PC-3 (cell line): ENCODE measurements around the gene DNAH2. TPM values are rescaled to one million over a fixed set of nuclear protein-coding genes. Genes with fewer than 3 reads are reported as not detected.

ENCODE experiments used
- ATAC-seq: fragments of 200-7000 bp; cut with Tn5 transposase; 2 replicates; pipeline ENCODE4 v1.9.1; 2020; ENCODE audit warnings: mild to moderate bottlenecking, moderate library complexity
- BruUV-seq: library from RNA; stranded (reverse); fragments of 400-500 nt; replicated peaks from 2 replicates; lab custom pipeline; 2021; lab: Mats Ljungman, UMichigan
- CTCF ChIA-PET: fragments of 300-600 bp; sonication (Branson Sonifier 250); formaldehyde crosslinking; loops from one replicate; lab custom pipeline; 2022; ENCODE audit warnings: antibody characterized with exemption; lab: Charles Lee
- POLR2A ChIA-PET: fragments of 300-600 bp; sonication (Branson Sonifier 250); formaldehyde crosslinking; loops from one replicate; lab custom pipeline; 2022; ENCODE audit warnings: antibody characterized with exemption; ENCODE audit not compliant: unreplicated experiment; lab: Charles Lee
- DNase-seq: peaks from one replicate; pipeline ENCODE4 v3.0.0-alpha.2; 2015
- H2AFZ ChIP-seq: fragments of 300-600 bp; sonication (generic); 2 replicates; pipeline ENCODE4 v1.6.0; 2016; ENCODE audit warnings: antibody characterized with exemption, low read length
- H3F3A ChIP-seq: fragments of 300-600 bp; sonication (generic); one replicate; pipeline ENCODE4 v1.6.0; 2017; ENCODE audit warnings: antibody characterized with exemption, low read length, control low read depth, mild to moderate bottlenecking; ENCODE audit not compliant: unreplicated experiment
- H3K27ac ChIP-seq: fragments of 300-600 bp; sonication (generic); 2 replicates; pipeline ENCODE4 v1.5.1; 2016; ENCODE audit warnings: mild to moderate bottlenecking, low read length
- H3K27me3 ChIP-seq: fragments of 300-600 bp; sonication (generic); 2 replicates; pipeline ENCODE4 v1.6.1; 2016; ENCODE audit warnings: low read length, mixed read lengths
- H3K36me3 ChIP-seq: fragments of 300-600 bp; sonication (generic); 2 replicates; pipeline ENCODE4 v1.6.1; 2016; ENCODE audit warnings: low read depth, mixed run types, low read length, mixed read lengths
- H3K4me1 ChIP-seq: fragments of 300-600 bp; sonication (generic); 2 replicates; pipeline ENCODE4 v1.5.1; 2016; ENCODE audit warnings: low read length; ENCODE audit not compliant: insufficient read depth
- H3K4me2 ChIP-seq: fragments of 300-600 bp; sonication (generic); 2 replicates; pipeline ENCODE4 v1.6.0; 2016; ENCODE audit warnings: low read length
- H3K4me3 ChIP-seq: fragments of 300-600 bp; sonication (generic); 2 replicates; pipeline ENCODE4 v1.5.1; 2016; ENCODE audit warnings: mild to moderate bottlenecking, low read length, mixed read lengths
- H3K79me2 ChIP-seq: fragments of 300-600 bp; sonication (generic); 2 replicates; pipeline ENCODE4 v1.6.1; 2017; ENCODE audit warnings: low read length, mixed read lengths
- H3K9ac ChIP-seq: fragments of 300-600 bp; sonication (generic); 2 replicates; pipeline ENCODE4 v1.6.0; 2016; ENCODE audit warnings: mild to moderate bottlenecking, low read length
- H3K9me2 ChIP-seq: fragments of 300-600 bp; sonication (generic); replicated peaks from 2 replicates; pipeline ENCODE4 v1.6.1; 2016; ENCODE audit warnings: mixed run types, low read length, mixed read lengths
- H3K9me3 ChIP-seq: fragments of 300-600 bp; sonication (generic); 2 replicates; pipeline ENCODE4 v1.6.1; 2016; ENCODE audit warnings: low read length, mixed read lengths
- H4K20me1 ChIP-seq: fragments of 300-600 bp; sonication (generic); 2 replicates; pipeline ENCODE4 v1.6.1; 2016; ENCODE audit warnings: low read length, mixed read lengths
- CTCF ChIP-seq: fragments of 300-600 bp; sonication (generic); conservative IDR thresholded peaks from 2 replicates; pipeline ENCODE4 v1.5.1; 2017; ENCODE audit warnings: antibody characterized with exemption, low read depth, mild to moderate bottlenecking, low read length
- EZH2 ChIP-seq: fragments of 300-600 bp; sonication (generic); IDR thresholded peaks from one replicate; pipeline ENCODE4 v1.6.1; 2017; ENCODE audit warnings: antibody characterized with exemption, mild to moderate bottlenecking, low read length; ENCODE audit not compliant: unreplicated experiment
- EZH2phosphoT487 ChIP-seq: fragments of 300-600 bp; sonication (generic); IDR thresholded peaks from 2 replicates; pipeline ENCODE4 v1.6.1; 2018; ENCODE audit warnings: mild to moderate bottlenecking, antibody characterized with exemption, low read length, borderline replicate concordance
- intact Hi-C: fragments of 100-400 bp; cut with micrococcal nuclease; formaldehyde crosslinking; loops from 2 replicates; pipeline ENCODE4 v1.9.0; 2023
- total RNA-seq: library from RNA; depleted of rRNA; stranded (reverse); fragments of >200 nt; gene quantifications from 2 replicates; pipeline ENCODE4 v1.2.3, GENCODE V29; 2014

DNAH2 gene
- total RNA-seq, 1 experiment from 2014 or later = 0.62 TPM

- no TSS peak for BruUV-seq
- no peaks in the 10 kb centered on the region for H3K36me3 ChIP-seq
Observed at GRCh38 chr17:7806587-7806986, 89.0 kb downstream of the DNAH2 start.

GRCh38 chr17:7807206-7807605, 89.7 kb downstream of the DNAH2 start:
- H3K9me2 ChIP-seq = no peaks in the 10 kb centered on the region
- no peak overlapping the region for H3K9ac ChIP-seq
- POLR2A ChIA-PET = no interaction called here

More at GRCh38 chr17:7806587-7806986, 89.0 kb downstream of the DNAH2 start:
- Histone ChIP-seq H3K4me2 (no peak overlapping the region), H3K9me2 (no peaks in the 10 kb centered on the region), H3K9ac (no peak overlapping the region), H4K20me1 (no peaks in the 10 kb centered on the region), H3K9me3 (no peaks in the 10 kb centered on the region), H3K27ac (no peak overlapping the region), H3F3A (no peaks in the 10 kb centered on the region), H3K27me3 (no peaks in the 10 kb centered on the region), H3K4me1 (peaks cover 30% of the 10 kb centered on the region), H3K4me3 (no peak overlapping the region), H2AFZ (no peak overlapping the region), H3K79me2 (no peaks in the 10 kb centered on the region)
- ChIA-PET POLR2A (no interaction called here), CTCF (no interaction called here)
- no peak for DNase-seq
- ATAC-seq = no peak
- intact Hi-C loops = no loop called here
- TF ChIP-seq CTCF (no peak), EZH2 (no peak), EZH2phosphoT487 (no peak)

More at GRCh38 chr17:7807206-7807605, 89.7 kb downstream of the DNAH2 start:
- no peak overlapping the region for H3K27ac ChIP-seq
- H2AFZ ChIP-seq = no peak overlapping the region
- H3F3A ChIP-seq = no peaks in the 10 kb centered on the region
- no peaks in the 10 kb centered on the region for H3K9me3 ChIP-seq
- DNase-seq = no peak
- TF ChIP-seq EZH2 (no peak), EZH2phosphoT487 (no peak), CTCF (no peak)
- no TSS peak for BruUV-seq
- H3K4me3 ChIP-seq = no peak overlapping the region
- H3K4me1 ChIP-seq = peaks cover 30% of the 10 kb centered on the region
- no peaks in the 10 kb centered on the region for H3K27me3 ChIP-seq
- no peaks in the 10 kb centered on the region for H3K79me2 ChIP-seq
- no peaks in the 10 kb centered on the region for H3K36me3 ChIP-seq
- CTCF ChIA-PET = no interaction called here
- no peak overlapping the region for H3K4me2 ChIP-seq
- no peaks in the 10 kb centered on the region for H4K20me1 ChIP-seq
- ATAC-seq = no peak
- intact Hi-C loops = no loop called here
